Upper lobe of right lung (tissue), 1 donor: ENCODE measurements around the gene ROBO2. TPM values are rescaled to one million over a fixed set of nuclear protein-coding genes. Genes with fewer than 3 reads are reported as not detected.

Experiments used
- ATAC-seq: fragments of 200-7000 bp; cut with Tn5 transposase; one replicate; pipeline ENCODE4 v1.9.1; 2020; ENCODE audit warnings: mild to moderate bottlenecking, moderate library complexity
- DNase-seq: peaks from one replicate; pipeline ENCODE4 v3.0.0-alpha.2; 2020
- H3K27ac ChIP-seq: fragments of 200-600 bp; one replicate; pipeline ENCODE4 v1.8.0; 2022
- H3K27me3 ChIP-seq: fragments of 200-600 bp; one replicate; pipeline ENCODE4 v1.8.0; 2022; ENCODE audit warnings: mild to moderate bottlenecking
- H3K36me3 ChIP-seq: fragments of 200-600 bp; one replicate; pipeline ENCODE4 v1.8.0; 2022
- H3K4me1 ChIP-seq: fragments of 200-600 bp; one replicate; pipeline ENCODE4 v1.8.0; 2022
- H3K4me3 ChIP-seq: fragments of 200-600 bp; one replicate; pipeline ENCODE4 v1.8.0; 2022; ENCODE audit warnings: mild to moderate bottlenecking
- H3K9me3 ChIP-seq: fragments of 200-600 bp; one replicate; pipeline ENCODE4 v1.8.0; 2022
- intact Hi-C: fragments of 100-400 bp; cut with DNase I; formaldehyde crosslinking; loops from one replicate; pipeline ENCODE4 v1.11.0; 2022
- total RNA-seq: library from RNA; stranded (reverse); fragmentation: NEBNext Ultra II Directional; extraction: Animal tissue kit (Norgen Biotek cat#: 25700); gene quantifications from one replicate; pipeline ENCODE4 v1.2.1, GENCODE V29; 2021
- TF ChIP-seq, protein P1 (sequence below): fragments of 200-600 bp; IDR thresholded peaks from one replicate; pipeline ENCODE4 v1.8.0; 2022; ENCODE audit warnings: antibody characterized with exemption
- donor health status: DM: no; HTN: yes; CAD: no; lungs with severe emphysema.

ROBO2 gene
- total RNA-seq, 1 donor from 2014 or later: 27.1 TPM

DNA sequence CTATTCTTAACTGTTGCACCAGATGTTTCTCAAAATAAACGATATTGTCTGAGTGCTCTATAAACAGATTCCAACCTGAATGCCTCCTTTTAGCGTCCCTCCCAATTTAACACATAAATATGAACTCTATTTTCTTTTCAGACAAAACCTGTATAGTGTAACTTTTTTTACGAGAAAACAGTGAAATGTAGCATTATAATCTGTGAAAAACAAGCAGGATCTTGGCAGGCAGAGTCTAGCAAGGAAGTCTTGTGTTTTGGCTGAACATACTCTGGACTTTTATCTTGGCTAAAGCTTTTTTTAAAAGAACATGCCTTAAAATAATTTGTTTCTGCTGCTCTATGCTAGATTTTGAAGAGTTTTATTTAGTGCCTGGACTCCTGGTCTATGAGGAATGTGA is 150.5 kb downstream of the ROBO2 start:
- H3K27ac ChIP-seq: no peak overlapping the region
- TF ChIP-seq, protein P1, sequence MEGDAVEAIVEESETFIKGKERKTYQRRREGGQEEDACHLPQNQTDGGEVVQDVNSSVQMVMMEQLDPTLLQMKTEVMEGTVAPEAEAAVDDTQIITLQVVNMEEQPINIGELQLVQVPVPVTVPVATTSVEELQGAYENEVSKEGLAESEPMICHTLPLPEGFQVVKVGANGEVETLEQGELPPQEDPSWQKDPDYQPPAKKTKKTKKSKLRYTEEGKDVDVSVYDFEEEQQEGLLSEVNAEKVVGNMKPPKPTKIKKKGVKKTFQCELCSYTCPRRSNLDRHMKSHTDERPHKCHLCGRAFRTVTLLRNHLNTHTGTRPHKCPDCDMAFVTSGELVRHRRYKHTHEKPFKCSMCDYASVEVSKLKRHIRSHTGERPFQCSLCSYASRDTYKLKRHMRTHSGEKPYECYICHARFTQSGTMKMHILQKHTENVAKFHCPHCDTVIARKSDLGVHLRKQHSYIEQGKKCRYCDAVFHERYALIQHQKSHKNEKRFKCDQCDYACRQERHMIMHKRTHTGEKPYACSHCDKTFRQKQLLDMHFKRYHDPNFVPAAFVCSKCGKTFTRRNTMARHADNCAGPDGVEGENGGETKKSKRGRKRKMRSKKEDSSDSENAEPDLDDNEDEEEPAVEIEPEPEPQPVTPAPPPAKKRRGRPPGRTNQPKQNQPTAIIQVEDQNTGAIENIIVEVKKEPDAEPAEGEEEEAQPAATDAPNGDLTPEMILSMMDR: no peak
- no peaks in the 10 kb centered on the region for H3K9me3 ChIP-seq

DNA sequence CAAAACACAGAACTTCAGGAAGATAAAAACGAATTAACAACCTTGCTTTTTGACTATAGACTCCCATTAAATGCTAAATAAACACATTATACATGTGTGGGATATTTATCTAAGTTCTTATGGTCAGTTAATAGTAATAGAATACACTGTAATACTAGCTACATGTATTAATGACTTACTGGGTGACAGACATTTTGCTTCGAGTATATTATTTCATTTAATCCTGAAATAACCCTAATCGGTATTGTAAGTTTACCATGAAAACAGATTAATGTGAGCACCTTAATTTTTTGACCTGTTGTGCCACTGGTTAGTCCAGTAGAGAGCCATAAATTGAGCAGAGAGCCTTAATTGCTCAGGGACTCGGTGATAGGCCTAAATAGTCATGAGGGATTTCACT is 151.1 kb downstream of the ROBO2 start:
- intact Hi-C loops: no loop called here
- Histone ChIP-seq H3K4me3 (no peak overlapping the region), H3K27me3 (no peaks in the 10 kb centered on the region), H3K27ac (no peak overlapping the region), H3K36me3 (no peaks in the 10 kb centered on the region), H3K4me1 (no peaks in the 10 kb centered on the region), H3K9me3 (no peaks in the 10 kb centered on the region)
- DNase-seq (no peak), ATAC-seq (no peak)
- TF ChIP-seq, protein P1: no peak

More for the DNA sequence above, 150.5 kb downstream of the ROBO2 start:
- Histone ChIP-seq H3K4me3 (no peak overlapping the region), H3K27me3 (no peaks in the 10 kb centered on the region), H3K36me3 (no peaks in the 10 kb centered on the region), H3K4me1 (no peaks in the 10 kb centered on the region)
- intact Hi-C loops: no loop called here
- ATAC-seq: no peak
- no peak for DNase-seq

DNA sequence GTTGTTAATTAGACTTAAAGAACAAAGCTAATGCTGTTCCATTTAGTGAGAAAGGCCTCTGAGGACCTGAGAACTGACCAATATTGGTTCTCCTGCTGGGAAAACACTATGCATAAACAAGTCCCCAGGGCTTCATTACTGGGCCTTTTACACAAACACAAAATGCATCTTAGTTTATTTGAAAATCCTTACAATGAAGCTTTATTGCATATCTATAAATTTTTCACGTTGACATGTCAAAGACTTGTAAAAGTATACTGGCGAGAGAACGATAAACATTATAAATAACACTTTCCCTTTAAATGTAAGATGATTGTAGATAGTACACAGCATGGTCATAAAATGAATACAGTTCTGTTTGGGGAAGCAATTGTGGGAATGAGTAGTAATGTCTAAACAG is 151.7 kb downstream of the ROBO2 start:
- no peak for ATAC-seq
- no peak for DNase-seq
- Histone ChIP-seq H3K27me3 (no peaks in the 10 kb centered on the region), H3K4me3 (no peak overlapping the region), H3K27ac (no peak overlapping the region), H3K4me1 (no peaks in the 10 kb centered on the region), H3K9me3 (no peaks in the 10 kb centered on the region), H3K36me3 (no peaks in the 10 kb centered on the region)
- TF ChIP-seq, protein P1: no peak
- intact Hi-C loops: no loop called here

DNA sequence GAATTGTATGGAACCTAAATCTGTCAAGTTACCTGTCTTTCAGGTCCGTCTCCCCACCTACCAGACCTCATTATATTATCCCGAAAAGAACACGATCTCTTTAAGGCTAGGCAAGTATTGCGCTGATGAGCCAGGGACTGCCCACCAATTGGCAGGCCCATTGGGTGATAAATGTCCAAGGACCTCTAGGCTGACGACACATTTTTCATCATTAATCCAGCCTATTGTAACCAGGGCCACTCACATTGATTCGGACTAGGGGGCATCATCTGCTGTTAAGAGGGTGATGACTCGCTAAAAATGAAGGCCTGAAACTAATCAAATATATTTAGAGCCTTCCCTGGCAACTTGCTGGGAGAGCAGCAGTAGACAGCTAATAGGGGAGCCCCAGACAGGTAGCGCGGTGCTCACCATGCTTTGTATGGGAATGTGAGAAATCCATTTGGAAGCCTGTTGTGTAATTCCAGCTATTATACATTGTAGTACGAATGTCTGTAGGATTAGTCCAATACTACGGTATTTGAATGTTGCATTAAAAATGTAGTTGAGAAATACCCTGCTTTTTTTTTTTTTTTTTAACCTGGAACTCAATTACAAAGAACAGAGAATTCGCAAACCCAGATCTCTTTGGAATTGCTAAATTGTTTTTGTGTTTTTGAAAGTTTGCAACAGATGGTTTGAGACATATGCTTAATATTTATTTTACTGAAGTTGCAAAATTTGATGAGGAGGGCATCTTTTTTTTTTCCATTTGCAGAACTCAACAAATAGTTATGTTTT is 156.1 kb downstream of the ROBO2 start:
- H3K27ac ChIP-seq: no peak overlapping the region
- H3K9me3 ChIP-seq: no peaks in the 10 kb centered on the region
- H3K4me1 ChIP-seq: no peaks in the 10 kb centered on the region
- no peak overlapping the region for H3K4me3 ChIP-seq
- DNase-seq (no peak), ATAC-seq (no peak)
- H3K36me3 ChIP-seq: no peaks in the 10 kb centered on the region
- no peaks in the 10 kb centered on the region for H3K27me3 ChIP-seq
- intact Hi-C loops: no loop called here
- TF ChIP-seq, protein P1: no peak

DNA sequence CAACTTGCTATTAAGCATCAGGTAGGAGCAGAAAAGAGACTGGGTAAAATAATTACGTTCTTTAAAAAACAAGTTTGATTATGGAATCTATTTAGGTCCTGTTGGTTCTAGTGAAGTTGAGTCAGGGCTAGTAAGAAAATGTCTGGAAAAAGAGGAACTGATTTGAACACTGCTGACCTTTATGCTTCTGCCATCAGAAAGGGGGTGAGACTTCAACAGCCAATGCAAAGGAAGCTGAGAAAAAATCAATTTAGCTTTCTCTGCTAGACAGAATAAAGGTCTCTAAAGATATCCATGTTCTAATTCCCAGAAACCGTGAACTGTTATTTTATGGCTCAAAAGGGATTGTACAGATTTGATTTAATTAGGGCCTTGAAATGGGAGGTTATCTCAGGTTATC is 157.5 kb downstream of the ROBO2 start:
- ATAC-seq: no peak

More for the DNA sequence above, 157.5 kb downstream of the ROBO2 start:
- no peaks in the 10 kb centered on the region for H3K4me1 ChIP-seq
- intact Hi-C loops: no loop called here
- H3K9me3 ChIP-seq: no peaks in the 10 kb centered on the region
- no peaks in the 10 kb centered on the region for H3K36me3 ChIP-seq
- no peak for DNase-seq
- no peak overlapping the region for H3K27ac ChIP-seq
- H3K27me3 ChIP-seq: no peaks in the 10 kb centered on the region
- TF ChIP-seq, protein P1: no peak
- H3K4me3 ChIP-seq: no peak overlapping the region
